Uterus (tissue), 2 donors: ENCODE data around the gene PSMD8.

Source experiments
- CTCF ChIP-seq, 4 experiments: fragments of 200-600 bp in 2 of 4; fragments of 450-650 bp in 2 of 4; sonication (generic) in 2 of 4; IDR thresholded peaks; one replicate each; pipeline ENCODE4 v1.5.1; 2016 to 2019; ENCODE audit warnings: antibody characterized with exemption in 4 of 4, mild to moderate bottlenecking in 2 of 4, moderate library complexity in 1 of 4
- POLR2A ChIP-seq, 2 donors: fragments of 450-650 bp; IDR thresholded peaks; one replicate each; pipeline ENCODE4 v1.6.1; 2016; ENCODE audit warnings: antibody characterized with exemption in 2 of 2, mild to moderate bottlenecking in 1 of 2, moderate library complexity in 1 of 2

DNA sequence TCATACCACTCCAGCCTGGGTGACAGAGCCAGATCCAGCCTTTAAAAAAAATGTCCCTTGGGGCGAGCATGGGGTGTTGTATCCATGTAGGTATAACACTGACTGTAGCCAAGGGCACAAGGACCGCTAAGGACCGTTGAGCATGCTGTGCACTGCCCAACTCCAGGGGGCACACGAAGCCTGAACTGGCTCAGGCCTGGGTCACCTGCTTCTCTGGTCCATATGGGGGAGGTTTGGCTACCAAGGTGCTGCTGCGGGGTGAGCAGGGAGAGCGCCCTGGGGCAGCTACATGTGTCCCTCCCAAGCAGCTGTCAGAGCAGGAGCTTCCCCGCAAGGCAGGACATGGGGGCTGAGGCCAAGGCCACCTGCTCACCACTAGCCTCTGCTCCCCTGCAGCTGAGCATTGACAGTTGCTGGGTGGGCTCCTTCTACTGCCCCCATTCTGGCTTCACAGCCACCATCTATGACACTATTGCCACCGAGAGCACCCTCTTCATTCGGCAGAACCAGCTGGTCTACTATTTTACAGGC, 22.4 kb upstream of the PSMD8 start:
- no peak for TF ChIP-seq CTCF (IDR thresholded peaks at IDR 0.05)
- no peak for TF ChIP-seq POLR2A (IDR thresholded peaks at IDR 0.05)
